ENCODE results near the gene MOCS1. TPM values are rescaled to one million over a fixed set of nuclear protein-coding genes. Genes with fewer than 3 reads are reported as not detected.

Gene MOCS1
- polyA plus RNA-seq, 1 of the 3 experiments (the other 2 are of a cell fraction), result 4.2 TPM

GRCh38 chr6:39965751-39966150 is 31.5 kb upstream of the MOCS1 start:
- H3K36me3 ChIP-seq (replicated peaks in 1 of 2; ENCODE audit: control insufficient read depth in 1 of 2, insufficient read depth in 2 of 2, low read length in 1 of 2), result no peaks in the 10 kb centered on the region
- WGBS (ENCODE audit: low lambda C conversion rate), result 69% methylated on average over 2 of the region's 2 CpGs

GRCh38 chr6:39964530-39964929 is 30.3 kb upstream of the MOCS1 start:
- CTCF ChIA-PET, result interaction anchor here (0.6 to 1.8 kb wide), 2 partner anchors 17 to 623 kb away, joined by 3 to 9 read pairs; partner anchors contain the start of gene LRFN2

More at GRCh38 chr6:39965751-39966150, 31.5 kb upstream of the MOCS1 start:
- H3K79me2 ChIP-seq (ENCODE audit: insufficient read depth), result no peaks in the 10 kb centered on the region
- H3F3A ChIP-seq (replicated peaks; ENCODE audit: insufficient read depth), result no peaks in the 10 kb centered on the region
- ChIA-PET CTCF (interaction anchor here (1.0 to 1.8 kb wide), 2 partner anchors 16 to 604 kb away, joined by 3 to 9 read pairs; no protein-coding TSS in a partner anchor), POLR2A (no interaction called here)
- H3K9me2 ChIP-seq, result no peaks in the 10 kb centered on the region; the same call in 1 of the 2 replicates
- H3K4me3 ChIP-seq (ENCODE audit: low read depth in 2 of 2, low read length in 1 of 2), result no peak overlapping the region
- no peaks in the 10 kb centered on the region for H4K20me1 ChIP-seq (ENCODE audit: insufficient read depth)
- no peak overlapping the region for H2AFZ ChIP-seq (ENCODE audit: low read depth)
- H3K4me2 ChIP-seq, result no peak overlapping the region
- no peaks in the 10 kb centered on the region for H3K9me3 ChIP-seq
- DNase-seq, result no peak
- TF ChIP-seq FOXM1 (IDR thresholded peaks at IDR 0.05; ENCODE audit: low read depth), result no peak
- no peak for TF ChIP-seq TCF12 (IDR thresholded peaks at IDR 0.05)
- TF ChIP-seq RCOR1 (IDR thresholded peaks at IDR 0.05; ENCODE audit: low read length), result no peak
- TF ChIP-seq CHD2 (IDR thresholded peaks at IDR 0.05; ENCODE audit: low read length, partially characterized antibody), result no peak
- no peak for TF ChIP-seq GATA2 (CRISPR knock-in tag; IDR thresholded peaks at IDR 0.05)
- TF ChIP-seq ZBTB33 (IDR thresholded peaks at IDR 0.05; ENCODE audit: borderline replicate concordance, low read depth), result no peak
- no peak overlapping the region for H3K27ac ChIP-seq (ENCODE audit: low read depth in 2 of 2, low read length in 1 of 2)
- no peaks in the 10 kb centered on the region for H3K27me3 ChIP-seq (ENCODE audit: insufficient read depth)
- peaks cover 0 to 4% of the 10 kb centered on the region in 2 experiments; a peak in 2 of 4 replicates for H3K4me1 ChIP-seq (ENCODE audit: control insufficient read depth in 1 of 2, insufficient read depth in 2 of 2, low read depth in 1 of 2, low read length in 1 of 2)
- H3K9ac ChIP-seq, result no peak overlapping the region

More at GRCh38 chr6:39964530-39964929, 30.3 kb upstream of the MOCS1 start:
- H3K4me2 ChIP-seq, result no peak overlapping the region
- no peaks in the 10 kb centered on the region; the same call in 1 of the 2 replicates for H3K9me2 ChIP-seq
- WGBS (ENCODE audit: low lambda C conversion rate), result 44% methylated on average over 2 of the region's 2 CpGs
- no peaks in the 10 kb centered on the region for H3K27me3 ChIP-seq (ENCODE audit: insufficient read depth)
- H4K20me1 ChIP-seq (ENCODE audit: insufficient read depth), result no peaks in the 10 kb centered on the region
- no peaks in the 10 kb centered on the region for H3K9me3 ChIP-seq
- no peaks in the 10 kb centered on the region for H3F3A ChIP-seq (replicated peaks; ENCODE audit: insufficient read depth)
- H3K79me2 ChIP-seq (ENCODE audit: insufficient read depth), result no peaks in the 10 kb centered on the region
- no peak overlapping the region for H2AFZ ChIP-seq (ENCODE audit: low read depth)
- no peaks in the 10 kb centered on the region for H3K36me3 ChIP-seq (replicated peaks in 1 of 2; ENCODE audit: control insufficient read depth in 1 of 2, insufficient read depth in 2 of 2, low read length in 1 of 2)
- no peak overlapping the region for H3K27ac ChIP-seq (ENCODE audit: low read depth in 2 of 2, low read length in 1 of 2)
- no peak for TF ChIP-seq EP300 (IDR thresholded peaks at IDR 0.05; ENCODE audit: borderline replicate concordance in 1 of 2, low read depth in 1 of 2, low read length in 1 of 2)
- TF ChIP-seq CTCF (IDR thresholded peaks at IDR 0.05), result no peak
- TF ChIP-seq JUND (IDR thresholded peaks at IDR 0.05), result no peak
- TF ChIP-seq NFIC (IDR thresholded peaks at IDR 0.05; ENCODE audit: borderline replicate concordance), result no peak
- H3K9ac ChIP-seq, result no peak overlapping the region
- POLR2A ChIA-PET, result no interaction called here
- DNase-seq, result no peak
- H3K4me1 ChIP-seq (ENCODE audit: control insufficient read depth in 1 of 2, insufficient read depth in 2 of 2, low read depth in 1 of 2, low read length in 1 of 2), result peaks cover 0 to 4% of the 10 kb centered on the region in 2 experiments; a peak in 2 of 4 replicates
- H3K4me3 ChIP-seq (ENCODE audit: low read depth in 2 of 2, low read length in 1 of 2), result no peak overlapping the region

Data from SK-N-SH (cell line).